ENCODE measurements around the gene FAM43A.

Gene FAM43A

GRCh38 chr3:194711286-194711685 lies 25.6 kb downstream of the FAM43A start:
- no peak for DNase-seq (ENCODE audit: low spot score)

DNA sequence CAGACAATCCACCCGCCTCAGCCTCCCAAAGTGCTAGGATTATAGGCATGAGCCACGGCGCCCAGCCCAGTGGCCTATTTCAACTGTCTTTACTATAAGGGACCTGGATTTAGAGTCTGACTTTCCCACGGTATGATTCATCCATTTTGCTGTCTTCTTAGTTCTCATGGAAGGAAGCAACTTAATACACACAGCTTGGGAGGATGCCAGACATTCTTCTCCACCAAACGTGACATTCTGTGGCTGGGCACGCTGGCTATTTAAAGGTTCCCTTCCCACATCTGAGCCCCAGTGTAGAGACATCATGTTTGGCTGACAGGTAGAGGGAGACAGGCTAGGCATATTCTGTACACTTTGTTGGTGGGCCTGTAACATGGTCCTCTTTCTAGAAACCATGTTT lies 26.2 kb downstream of the FAM43A start:
- DNase-seq (ENCODE audit: low spot score): peak; percentile 99

DNA sequence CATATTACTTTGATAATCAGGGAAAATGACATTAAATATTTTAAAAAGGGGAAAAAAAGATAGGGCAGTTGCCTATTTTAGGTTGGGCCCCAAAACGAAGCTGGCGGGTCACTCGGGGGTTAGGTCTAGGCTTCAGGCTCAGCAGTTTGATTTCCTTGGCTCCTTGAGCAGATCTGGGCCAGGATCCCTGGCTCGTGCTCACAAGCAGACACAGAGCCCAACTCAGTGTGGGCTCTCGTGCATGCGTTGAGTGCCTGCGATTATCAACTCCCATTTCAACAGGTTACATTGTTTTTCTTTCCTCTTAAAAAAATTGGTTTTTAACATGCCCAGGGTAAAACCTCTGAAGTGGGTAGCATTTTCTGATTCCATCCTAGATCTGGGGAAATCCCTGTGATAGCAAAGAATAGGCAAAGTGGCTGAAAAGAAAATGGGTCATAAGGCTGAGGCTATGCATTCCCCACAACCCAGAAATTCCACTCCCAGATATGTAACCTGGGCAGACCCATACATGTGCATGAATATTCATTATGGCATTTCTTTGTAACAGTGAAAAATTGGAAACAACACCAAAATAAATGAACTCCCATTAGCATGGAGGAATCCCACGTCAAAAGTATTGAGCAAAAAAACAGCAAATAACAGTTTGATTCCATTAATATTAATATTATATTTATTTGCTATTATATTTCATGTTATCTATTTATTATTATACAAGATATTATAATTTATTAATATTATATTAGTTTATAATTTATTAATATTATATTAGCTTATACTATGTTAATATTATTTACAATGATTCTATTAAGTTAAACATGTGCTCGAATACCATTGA lies 27.8 kb downstream of the FAM43A start:
- no peak for DNase-seq (ENCODE audit: low spot score)

DNA sequence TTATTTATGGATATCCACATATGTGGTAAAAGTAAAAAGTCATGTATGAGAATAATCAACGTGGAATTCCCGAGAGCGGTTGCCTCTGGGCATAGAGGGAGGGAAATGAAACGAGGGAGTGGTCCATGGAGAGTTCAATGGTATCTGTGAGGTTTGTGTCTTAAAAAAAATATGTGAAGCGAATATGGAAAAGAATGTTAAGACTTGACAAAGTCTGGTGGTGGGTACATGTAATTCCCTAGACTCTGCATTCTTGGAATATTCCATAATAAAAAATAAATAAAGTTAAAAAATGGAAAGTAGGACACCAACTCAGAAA lies 28.4 kb downstream of the FAM43A start:
- no peak for DNase-seq (ENCODE audit: low spot score)

DNA sequence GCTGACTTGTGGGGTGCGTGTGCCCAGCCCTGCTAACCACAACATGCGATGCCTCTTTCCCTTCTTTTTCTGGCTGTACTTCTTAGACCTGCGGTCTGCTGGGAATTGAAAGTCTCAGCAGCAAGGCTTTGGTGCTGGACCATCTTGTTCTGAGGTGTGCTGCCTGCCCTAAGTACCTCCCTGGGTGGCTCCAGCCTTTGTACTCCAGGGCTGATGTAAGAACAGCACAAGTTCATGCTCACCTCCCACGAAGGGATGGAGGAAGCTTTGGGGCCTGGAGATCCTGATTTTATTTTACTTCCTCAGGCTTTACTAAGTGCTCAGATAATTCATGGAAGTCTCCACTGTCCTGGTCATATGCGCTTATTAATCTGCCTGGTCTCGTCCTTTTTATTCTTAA lies 28.9 kb downstream of the FAM43A start:
- no peak for DNase-seq (ENCODE audit: low spot score)

DNA sequence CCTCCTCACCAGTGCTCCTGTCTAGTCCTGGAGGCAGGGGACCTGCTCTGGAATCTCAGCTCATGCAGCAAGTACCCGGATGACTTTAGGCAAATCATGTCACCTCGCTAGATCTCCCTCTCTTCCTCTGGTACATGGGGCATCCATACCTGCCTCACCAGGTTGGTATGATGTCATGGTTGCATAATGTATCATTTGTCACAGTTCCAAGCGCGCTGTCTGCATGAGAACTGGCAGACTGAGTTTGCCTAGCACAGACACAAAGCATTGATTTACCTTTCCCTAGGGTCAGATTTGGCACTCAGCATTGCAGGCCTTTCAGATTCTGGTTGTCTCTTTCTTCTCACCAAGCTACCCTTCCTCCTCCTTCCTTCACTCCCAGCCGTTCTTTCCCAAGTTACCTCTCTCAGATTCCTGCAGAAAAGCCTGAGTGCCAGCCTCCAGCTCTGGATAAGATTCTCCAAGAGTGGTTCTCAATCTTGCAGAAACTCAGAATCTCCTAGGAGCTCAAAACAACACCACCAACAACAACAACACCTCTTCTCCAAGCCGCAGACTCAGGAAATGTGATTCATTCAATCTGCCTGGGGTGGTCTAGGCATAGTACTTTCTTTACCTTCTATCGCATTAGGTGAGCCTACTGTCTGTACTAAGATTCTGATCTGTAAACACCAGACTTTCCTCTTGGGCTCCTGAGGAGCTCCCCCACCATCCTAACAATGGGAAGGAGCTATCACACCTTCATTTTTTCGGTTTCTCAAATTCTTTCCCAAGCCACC lies 29.5 kb downstream of the FAM43A start:
- no peak for DNase-seq (ENCODE audit: low spot score)

GRCh38 chr3:194718079-194718478 lies 32.4 kb downstream of the FAM43A start:
- DNase-seq (ENCODE audit: low spot score): no peak

DNA sequence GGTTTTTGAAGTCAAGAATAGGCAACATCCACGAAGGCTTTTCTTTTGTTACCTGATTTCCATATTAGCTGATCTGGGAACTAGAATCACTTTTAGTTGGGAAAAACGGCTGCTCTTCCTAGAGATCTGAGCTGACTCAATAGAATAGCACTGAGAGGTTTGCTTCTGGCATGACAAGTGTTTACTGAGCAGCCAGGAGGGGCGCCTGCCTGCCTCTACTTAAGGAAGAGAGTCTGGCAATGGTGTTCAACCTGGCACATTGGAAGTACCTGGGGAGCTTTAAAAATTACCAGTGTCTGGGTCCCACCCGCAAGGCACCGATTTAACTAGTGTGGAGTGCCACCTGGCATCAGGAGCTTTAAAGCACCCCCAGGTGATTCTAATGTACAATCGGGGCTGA lies 34.4 kb downstream of the FAM43A start:
- DNase-seq (ENCODE audit: low spot score): no peak

- DNase-seq (ENCODE audit: low spot score): no peak
These were observed 38.3 kb downstream of the FAM43A start for GRCh38 chr3:194723846-194724618.

DNA sequence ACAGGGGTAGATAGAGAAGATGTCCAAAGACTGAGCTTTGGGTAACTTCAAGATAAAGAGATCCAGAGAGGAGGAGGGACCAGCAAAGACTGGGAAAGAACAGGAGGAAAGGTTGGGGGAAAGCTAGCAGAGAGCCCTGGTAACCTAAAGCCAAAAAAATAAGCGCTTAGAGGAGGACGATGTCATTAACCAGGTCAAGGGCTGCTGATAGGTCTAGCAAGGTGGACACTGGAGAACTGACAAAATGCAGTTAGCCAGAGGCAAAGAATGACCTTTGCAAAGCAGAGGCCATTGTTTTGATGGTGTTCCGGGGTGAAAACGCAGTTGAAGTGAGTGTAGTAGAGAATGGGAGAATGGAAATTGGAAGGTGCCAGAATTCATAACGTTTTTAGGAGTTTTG lies 39.7 kb downstream of the FAM43A start:
- no peak for DNase-seq (ENCODE audit: low spot score)

GRCh38 chr3:194727435-194728128 lies 41.9 kb downstream of the FAM43A start:
- no peak for DNase-seq (ENCODE audit: low spot score)

- no peak for DNase-seq (ENCODE audit: low spot score)
These were observed 43.3 kb downstream of the FAM43A start for GRCh38 chr3:194728986-194729385.

- DNase-seq (ENCODE audit: low spot score): peak; percentile 87
These were observed 44.7 kb downstream of the FAM43A start for GRCh38 chr3:194730365-194730764.

DNA sequence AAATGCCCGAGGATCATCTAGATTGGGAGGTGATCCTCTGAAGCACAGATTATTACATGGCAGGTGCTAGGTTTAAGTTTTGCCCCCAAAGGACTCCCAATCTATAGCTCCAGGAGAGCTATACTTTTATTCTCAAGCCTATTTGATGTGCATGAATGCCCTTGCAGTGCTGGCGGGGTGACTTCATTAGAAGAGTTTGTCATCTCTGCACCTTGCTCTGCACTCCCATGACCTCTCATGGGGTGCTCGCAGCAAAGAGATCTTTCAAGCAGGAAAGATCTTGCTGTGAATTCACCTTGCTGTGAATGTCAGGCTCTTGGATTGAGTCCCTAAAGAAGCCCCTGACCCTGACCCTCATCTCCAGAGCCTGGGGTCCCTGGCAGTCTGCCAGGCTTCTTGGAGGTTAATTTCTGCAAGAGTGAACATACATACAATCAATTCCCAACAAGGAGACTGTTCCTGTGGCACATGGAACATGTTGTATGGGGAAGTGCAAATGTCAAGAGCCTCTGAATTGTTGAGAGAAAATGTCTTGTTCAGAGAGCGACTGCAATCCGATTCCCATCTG lies 45.9 kb downstream of the FAM43A start:
- DNase-seq (ENCODE audit: low spot score): no peak

DNA sequence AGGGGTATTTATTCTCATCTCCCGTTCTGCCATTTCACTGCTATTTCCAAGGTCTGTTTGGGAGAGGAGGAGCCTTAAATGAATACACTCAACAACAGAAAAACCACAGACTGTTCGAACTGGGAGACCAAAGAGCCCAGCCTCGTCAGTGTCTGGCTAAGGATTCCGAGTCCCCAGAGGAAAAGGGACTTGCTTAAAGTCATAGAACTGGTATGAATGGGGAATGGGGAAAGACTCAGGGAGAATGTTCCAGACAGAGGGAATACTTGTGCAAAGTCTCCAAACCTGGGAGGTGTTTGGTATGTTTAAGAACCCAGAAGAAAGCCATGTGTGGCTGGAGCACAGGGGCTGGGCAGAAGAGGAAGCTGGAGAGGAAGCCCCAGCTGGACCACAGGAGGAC lies 46.9 kb downstream of the FAM43A start:
- no peak for DNase-seq (ENCODE audit: low spot score)

DNA sequence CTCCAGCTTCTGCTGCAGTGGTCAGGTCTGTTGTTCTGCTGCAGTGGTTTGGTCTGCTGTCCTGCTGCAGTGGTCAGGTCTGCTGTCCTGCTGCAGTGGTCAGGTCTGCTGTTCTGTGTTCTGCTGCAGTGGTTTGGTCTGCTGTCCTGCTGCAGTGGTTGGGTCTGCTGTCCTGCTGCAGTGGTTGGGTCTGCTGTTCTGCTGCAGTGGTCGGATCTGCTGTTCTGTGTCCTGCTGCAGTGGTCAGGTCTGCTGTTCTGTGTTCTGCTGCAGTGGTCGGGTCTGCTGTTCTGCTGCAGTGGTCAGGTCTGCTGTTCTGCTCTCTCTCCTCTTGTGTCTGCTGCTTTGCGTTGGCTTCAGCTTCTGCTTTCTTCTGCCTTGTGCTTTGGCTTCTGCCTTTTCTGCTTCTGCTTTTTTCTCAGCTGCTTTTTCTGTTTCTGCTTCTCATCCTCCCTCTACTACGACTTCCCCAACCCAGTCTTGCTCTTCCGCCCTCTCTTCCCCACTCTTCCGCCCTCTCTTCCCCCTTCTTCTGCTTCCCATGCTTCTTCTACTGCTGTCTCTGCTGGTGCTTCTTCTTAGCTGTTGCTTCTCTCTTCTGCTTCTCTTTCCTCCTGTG lies 50.7 kb downstream of the FAM43A start:
- DNase-seq (ENCODE audit: low spot score): no peak

GRCh38 chr3:194736896-194737600 lies 51.4 kb downstream of the FAM43A start:
- DNase-seq (ENCODE audit: low spot score): no peak
